HFFc6 (cell line): ENCODE measurements around the gene CSNK1E. TPM values are rescaled to one million over a fixed set of nuclear protein-coding genes. Genes with fewer than 3 reads are reported as not detected.
A peak's percentile ranks its signal among the peaks of the same experiment; 100 is the strongest.

Experiments
- DNase-seq: peaks from one replicate; pipeline ENCODE4 v3.0.0-alpha.2; 2018
- H3K27ac Mint-ChIP-seq: 2 replicates; pipeline ENCODE4 v1.8.0; 2020; ENCODE audit warnings: mild to moderate bottlenecking, mixed read lengths
- H3K27me3 Mint-ChIP-seq: 2 replicates; pipeline ENCODE4 v1.8.0; 2021; ENCODE audit warnings: mild to moderate bottlenecking, moderate library complexity, mixed read lengths; ENCODE audit not compliant: insufficient read depth
- H3K36me3 Mint-ChIP-seq: 2 replicates; pipeline ENCODE4 v1.8.0; 2021; ENCODE audit warnings: low read depth, mixed read lengths
- H3K4me1 Mint-ChIP-seq: 2 replicates; pipeline ENCODE4 v1.8.0; 2020; ENCODE audit warnings: low read depth, mixed read lengths
- H3K4me3 Mint-ChIP-seq: 2 replicates; pipeline ENCODE4 v1.8.0; 2020; ENCODE audit warnings: mild to moderate bottlenecking, moderate library complexity, mixed read lengths
- H3K9me3 Mint-ChIP-seq: 2 replicates; pipeline ENCODE4 v1.8.0; 2020; ENCODE audit warnings: mild to moderate bottlenecking, mixed read lengths
- total RNA-seq, 6 experiments: library from RNA; stranded (reverse); fragmentation: NEBNext Ultra II Directional; extraction: Animal tissue kit (Norgen Biotek cat#: 25700); gene quantifications; 2 replicates in 1 of 6; 3 replicates in 5 of 6; pipeline ENCODE4 v1.2.3, GENCODE V29; 2021
- TF ChIP-seq, protein P1 (sequence below): fragments of 200-600 bp; sonication (generic); IDR thresholded peaks from 2 replicates; pipeline ENCODE4 v1.5.0; 2021; ENCODE audit warnings: antibody characterized with exemption, mild to moderate bottlenecking

Gene CSNK1E
- total RNA-seq, 6 experiments from 2014 or later: 166 to 184 (median 172) TPM

DNA sequence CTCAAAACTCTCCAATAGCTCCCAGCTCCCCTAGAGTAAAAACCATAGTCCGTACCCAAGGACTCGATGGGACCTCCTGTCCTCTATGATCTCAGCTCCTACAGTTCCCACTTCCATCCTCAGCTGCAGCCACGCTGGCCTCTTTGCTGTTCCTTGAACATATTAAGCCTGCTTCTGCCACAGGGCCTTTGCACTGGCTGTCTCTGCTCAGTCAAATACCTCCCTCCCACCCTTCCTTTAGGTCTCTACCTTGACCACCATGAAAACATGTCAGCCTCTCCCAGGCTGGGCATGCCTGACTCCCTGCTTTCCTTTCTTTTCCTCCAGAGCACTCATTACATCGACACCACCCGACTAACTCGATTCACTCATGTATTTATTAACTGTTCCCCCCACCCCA is 69.0 kb downstream of the CSNK1E start:
- TF ChIP-seq, protein P1, sequence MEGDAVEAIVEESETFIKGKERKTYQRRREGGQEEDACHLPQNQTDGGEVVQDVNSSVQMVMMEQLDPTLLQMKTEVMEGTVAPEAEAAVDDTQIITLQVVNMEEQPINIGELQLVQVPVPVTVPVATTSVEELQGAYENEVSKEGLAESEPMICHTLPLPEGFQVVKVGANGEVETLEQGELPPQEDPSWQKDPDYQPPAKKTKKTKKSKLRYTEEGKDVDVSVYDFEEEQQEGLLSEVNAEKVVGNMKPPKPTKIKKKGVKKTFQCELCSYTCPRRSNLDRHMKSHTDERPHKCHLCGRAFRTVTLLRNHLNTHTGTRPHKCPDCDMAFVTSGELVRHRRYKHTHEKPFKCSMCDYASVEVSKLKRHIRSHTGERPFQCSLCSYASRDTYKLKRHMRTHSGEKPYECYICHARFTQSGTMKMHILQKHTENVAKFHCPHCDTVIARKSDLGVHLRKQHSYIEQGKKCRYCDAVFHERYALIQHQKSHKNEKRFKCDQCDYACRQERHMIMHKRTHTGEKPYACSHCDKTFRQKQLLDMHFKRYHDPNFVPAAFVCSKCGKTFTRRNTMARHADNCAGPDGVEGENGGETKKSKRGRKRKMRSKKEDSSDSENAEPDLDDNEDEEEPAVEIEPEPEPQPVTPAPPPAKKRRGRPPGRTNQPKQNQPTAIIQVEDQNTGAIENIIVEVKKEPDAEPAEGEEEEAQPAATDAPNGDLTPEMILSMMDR: no peak
- peaks cover 10% of the 10 kb centered on the region for H3K4me1 Mint-ChIP-seq
- peaks cover 2% of the 10 kb centered on the region; the same call in 1 of the 2 replicates for H3K27me3 Mint-ChIP-seq
- DNase-seq: no peak
- no peak overlapping the region for H3K4me3 Mint-ChIP-seq
- H3K9me3 Mint-ChIP-seq: no peaks in the 10 kb centered on the region
- H3K27ac Mint-ChIP-seq: no peak overlapping the region; the same call in 1 of the 2 replicates
- peaks cover 25% of the 10 kb centered on the region for H3K36me3 Mint-ChIP-seq

DNA sequence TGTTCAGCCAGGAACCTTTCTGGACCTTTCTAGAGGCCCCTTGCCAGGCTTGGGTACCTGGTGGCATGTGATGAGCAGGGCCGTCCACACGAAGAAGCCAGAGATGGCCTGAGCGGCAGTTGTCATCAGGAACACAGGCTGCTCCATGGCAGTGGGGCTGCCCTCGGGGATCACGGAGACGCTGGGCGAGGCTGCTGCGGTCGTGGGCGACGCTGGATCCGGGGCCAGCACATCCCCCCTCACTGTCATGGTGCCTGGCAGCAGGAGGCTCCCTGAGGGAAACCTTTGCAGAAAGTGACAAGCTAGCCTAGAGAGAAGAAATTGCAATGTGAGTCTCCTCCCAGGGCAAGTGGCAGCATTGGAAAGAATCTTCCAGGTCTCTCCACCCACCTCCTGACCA is 69.5 kb downstream of the CSNK1E start:
- TF ChIP-seq, protein P1: no peak

DNA sequence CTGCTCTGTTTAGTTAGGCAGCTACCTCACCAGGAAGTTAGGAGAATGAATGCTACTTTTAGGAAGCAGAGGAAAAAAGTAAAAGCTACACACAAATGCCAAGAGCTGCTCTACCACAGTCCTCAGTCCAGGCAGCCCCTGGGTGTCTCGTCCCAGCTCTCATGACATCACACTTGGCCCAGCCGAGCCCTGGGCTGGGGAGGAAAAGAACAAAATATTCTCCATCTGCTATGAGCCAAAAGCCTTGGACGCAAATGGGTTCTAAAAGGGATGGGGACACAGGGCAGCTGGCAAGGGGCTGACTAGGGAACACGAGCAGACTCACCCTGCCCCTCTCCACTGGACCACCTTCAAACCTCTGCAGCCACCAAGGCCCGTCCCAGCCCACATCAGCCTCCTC is 70.5 kb downstream of the CSNK1E start:
- Mint-ChIP-seq H3K36me3 (peaks cover 25% of the 10 kb centered on the region), H3K4me1 (peaks cover 15% of the 10 kb centered on the region), H3K27ac (no peak overlapping the region), H3K27me3 (peaks cover 2% of the 10 kb centered on the region; the same call in 1 of the 2 replicates), H3K9me3 (no peaks in the 10 kb centered on the region), H3K4me3 (no peak overlapping the region)
- TF ChIP-seq, protein P1: no peak
- no peak for DNase-seq

More for the DNA sequence above, 69.5 kb downstream of the CSNK1E start:
- peaks cover 25% of the 10 kb centered on the region for H3K36me3 Mint-ChIP-seq
- no peak overlapping the region for H3K27ac Mint-ChIP-seq
- H3K4me3 Mint-ChIP-seq: no peak overlapping the region
- H3K27me3 Mint-ChIP-seq: peaks cover 2% of the 10 kb centered on the region; the same call in 1 of the 2 replicates
- H3K9me3 Mint-ChIP-seq: no peaks in the 10 kb centered on the region
- H3K4me1 Mint-ChIP-seq: peaks cover 11% of the 10 kb centered on the region
- DNase-seq: no peak

DNA sequence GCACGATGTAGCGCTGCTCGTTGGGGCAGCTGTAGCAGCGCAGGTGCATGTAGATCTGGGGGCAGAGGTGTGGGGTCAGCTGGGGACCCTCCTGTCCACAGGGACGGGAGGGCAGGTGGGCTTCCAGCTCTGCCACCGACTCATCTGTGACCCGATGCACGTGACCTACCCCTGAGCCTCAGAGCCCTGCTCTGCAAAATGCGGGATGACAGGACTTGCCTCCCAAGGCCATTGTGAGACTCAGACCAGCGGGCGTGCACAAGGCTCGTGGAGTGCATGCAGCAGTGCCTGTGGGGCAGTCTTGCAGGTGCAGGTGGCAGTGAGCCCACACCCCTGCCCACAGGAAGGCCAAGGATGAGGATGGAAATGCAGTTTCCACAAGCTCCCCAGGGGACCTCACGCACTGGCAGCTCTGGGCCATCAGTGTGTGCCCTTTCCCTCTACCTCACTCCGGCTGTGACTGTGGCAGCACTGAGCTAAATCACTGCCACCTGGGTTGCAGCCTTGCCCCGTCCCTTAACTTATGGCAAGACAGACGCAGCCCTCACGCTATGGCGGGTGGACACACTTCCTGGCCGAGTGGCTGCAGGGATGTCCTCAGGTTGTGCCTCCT is 71.1 kb downstream of the CSNK1E start:
- Mint-ChIP-seq H3K4me3 (no peak overlapping the region), H3K27me3 (peaks cover 2% of the 10 kb centered on the region; the same call in 1 of the 2 replicates), H3K36me3 (peaks cover 26% of the 10 kb centered on the region), H3K9me3 (no peaks in the 10 kb centered on the region), H3K4me1 (peaks cover 20% of the 10 kb centered on the region), H3K27ac (no peak overlapping the region)
- DNase-seq: no peak
- TF ChIP-seq, protein P1: no peak

DNA sequence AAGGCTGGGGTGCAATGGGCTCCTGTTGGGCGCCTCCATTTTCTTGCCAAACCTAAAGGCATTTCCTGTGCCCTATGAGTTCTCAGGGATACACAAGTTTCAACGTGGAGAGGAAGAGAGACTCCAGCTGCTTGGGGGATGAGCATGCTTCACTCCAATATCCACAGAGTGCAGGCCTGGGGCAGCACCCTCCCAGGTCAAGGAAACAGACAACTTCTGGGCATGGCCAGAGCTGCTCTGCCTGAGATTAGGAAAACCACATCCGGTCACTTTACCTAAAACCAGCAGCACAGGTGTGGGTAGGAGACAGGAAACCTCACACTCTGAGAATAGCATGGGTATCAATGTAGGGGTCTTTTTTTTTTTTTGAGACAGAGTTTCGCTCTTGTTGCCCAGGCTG is 73.1 kb downstream of the CSNK1E start:
- peaks cover 23% of the 10 kb centered on the region for H3K36me3 Mint-ChIP-seq
- H3K27ac Mint-ChIP-seq: peak overlapping the region; percentile 62
- H3K9me3 Mint-ChIP-seq: no peaks in the 10 kb centered on the region
- peaks cover 41% of the 10 kb centered on the region for H3K4me1 Mint-ChIP-seq
- peaks cover 2% of the 10 kb centered on the region for H3K27me3 Mint-ChIP-seq
- no peak overlapping the region for H3K4me3 Mint-ChIP-seq
- TF ChIP-seq, protein P1: no peak
- DNase-seq: no peak
